ENCODE data around the gene PLPP1. TPM values are rescaled to one million over a fixed set of nuclear protein-coding genes. Genes with fewer than 3 reads are reported as not detected.

Gene PLPP1
- total and polyA plus RNA-seq, 2 of the 8 experiments (the other 6 are each of a cell fraction or from before 2014, with no cell fraction given): 43.7 to 91.3 TPM

DNA sequence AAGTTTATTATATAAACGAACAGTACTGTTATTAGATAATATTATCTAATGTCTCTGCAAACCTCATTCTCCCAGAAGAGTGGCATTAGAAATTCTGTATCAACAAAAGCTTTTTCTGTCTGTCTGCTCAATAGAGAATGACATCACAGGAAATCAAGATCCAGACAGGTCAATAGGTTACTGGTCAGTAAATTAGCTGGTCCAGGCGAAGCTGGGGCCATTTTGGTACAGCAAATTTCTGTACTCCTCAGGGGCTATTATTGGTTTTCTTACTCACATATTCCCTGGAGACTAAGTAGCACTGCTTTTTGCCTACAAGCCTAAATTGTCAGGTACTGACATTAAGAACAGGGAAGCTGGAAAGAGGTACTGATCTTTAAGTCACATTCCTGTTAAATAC is 80.5 kb downstream of the PLPP1 start:
- Histone ChIP-seq H4K91ac (replicated peaks; ENCODE audit: insufficient read length, low read length) (no peak overlapping the region), H3K4me3 (ENCODE audit: extremely low read depth in 1 of 4, insufficient read depth in 2 of 4, low read depth in 3 of 4, low read length in 4 of 4) (no peak overlapping the region), H2BK12ac (ENCODE audit: low read depth, low read length) (no peak overlapping the region), H3K27ac (ENCODE audit: low read depth, low read length) (no peak overlapping the region), H3K4ac (replicated peaks; ENCODE audit: insufficient read length, low read depth, low read length) (no peak overlapping the region), H3K23ac (ENCODE audit: insufficient read length) (no peak overlapping the region), H3K4me1 (replicated peaks in 1 of 4; ENCODE audit: control insufficient read depth in 3 of 4, insufficient read depth in 4 of 4, low read length in 3 of 4) (peaks cover 0 to 5% (median 2%) of the 10 kb centered on the region in 4 experiments; a peak in 5 of 7 replicates), H3K56ac (replicated peaks; ENCODE audit: insufficient read length, low read depth, low read length) (no peak overlapping the region), H3K18ac (ENCODE audit: extremely low read depth, low read length) (no peak overlapping the region), H3K9ac (replicated peaks in 1 of 4; ENCODE audit: extremely low read depth in 1 of 4, low read depth in 3 of 4, low read length in 3 of 4) (no peak overlapping the region), H3K79me1 (ENCODE audit: low read depth, low read length) (no peaks in the 10 kb centered on the region; the same call in 1 of the 2 replicates), H2AK5ac (ENCODE audit: low read depth, low read length) (no peak overlapping the region), H4K8ac (ENCODE audit: extremely low read depth, insufficient read depth, low read length) (no peak overlapping the region), H3K14ac (ENCODE audit: insufficient read length) (no peak overlapping the region), H4K20me1 (replicated peaks in 1 of 2; ENCODE audit: control insufficient read depth in 1 of 2, insufficient read depth in 2 of 2, low read length in 2 of 2) (no peaks in the 10 kb centered on the region), H2AFZ (ENCODE audit: low read length) (no peak overlapping the region), H4K5ac (ENCODE audit: insufficient read length, low read depth, low read length) (no peak overlapping the region), H3K27me3 (replicated peaks in 1 of 4; ENCODE audit: control insufficient read depth in 3 of 4, extremely low read depth in 1 of 4, insufficient read depth in 3 of 4, low read length in 3 of 4) (no peaks in the 10 kb centered on the region), H3K23me2 (ENCODE audit: low read depth, low read length) (no peaks in the 10 kb centered on the region; the same call in 1 of the 2 replicates), H3K79me2 (ENCODE audit: control insufficient read depth in 1 of 2, insufficient read depth in 2 of 2, low read length in 2 of 2) (peaks cover 0 to 76% of the 10 kb centered on the region in 2 experiments; a peak in 2 of 4 replicates), H2BK120ac (replicated peaks; ENCODE audit: low read depth, low read length) (no peak overlapping the region), H3K4me2 (ENCODE audit: insufficient read depth in 1 of 2, low read depth in 2 of 2, low read length in 2 of 2) (no peak overlapping the region), H2BK15ac (ENCODE audit: low read length) (no peak overlapping the region), H3K9me3 (ENCODE audit: insufficient read depth in 2 of 2, low read depth in 1 of 2, low read length in 1 of 2) (no peaks in the 10 kb centered on the region), H3K36me3 (ENCODE audit: control insufficient read depth in 2 of 4, insufficient read depth in 4 of 4, low read length in 3 of 4) (peaks cover 0 to 17% (median 0%) of the 10 kb centered on the region in 4 experiments; a peak in 2 of 8 replicates), H2BK20ac (ENCODE audit: low read length) (no peak overlapping the region), H2BK5ac (ENCODE audit: low read depth, low read length) (no peak overlapping the region)
- FAIRE-seq: no peak
- no peak for DNase-seq (ENCODE audit: low read depth in 1 of 2, low spot score in 2 of 2)
- 93% methylated on average over 2 of the region's 2 CpGs; no CpG with 5 or more reads in 1 of the 2 experiments for WGBS, 2 experiments (ENCODE audit: extremely low coverage in 1 of 2, insufficient coverage in 1 of 2, insufficient read length in 1 of 2, insufficient replicate concordance in 2 of 2, low coverage in 1 of 2, low lambda C conversion rate in 2 of 2, missing lambda C conversion rate in 1 of 2)
- POLR2A ChIA-PET (ENCODE audit: partially characterized antibody): interaction anchor here (1.2 kb wide), 1 partner anchor 12 kb away, joined by 3 read pairs; no protein-coding TSS in a partner anchor
- CTCF ChIA-PET (ENCODE audit: partially characterized antibody): interaction anchor here (0.9 to 1.5 kb wide), 2 partner anchors 22 to 238 kb away, joined by 3 to 5 read pairs; no protein-coding TSS in a partner anchor
- TF ChIP-seq KDM4A (IDR thresholded peaks at IDR 0.05; ENCODE audit: low read depth, low read length, severe bottlenecking): no peak
- no peak for TF ChIP-seq KDM5A (IDR thresholded peaks at IDR 0.05; ENCODE audit: low read length)
- no peak for TF ChIP-seq SP2 (IDR thresholded peaks at IDR 0.05; ENCODE audit: low read length)
- TF ChIP-seq CHD2 (IDR thresholded peaks at IDR 0.05; ENCODE audit: low read length): no peak
- no peak for TF ChIP-seq BACH1 (IDR thresholded peaks at IDR 0.05; ENCODE audit: low read length)
- TF ChIP-seq MAFK (IDR thresholded peaks at IDR 0.05; ENCODE audit: low read depth, low read length): no peak
- no peak for TF ChIP-seq SUZ12 (IDR thresholded peaks at IDR 0.05; ENCODE audit: low read length)
- TF ChIP-seq, protein P1, sequence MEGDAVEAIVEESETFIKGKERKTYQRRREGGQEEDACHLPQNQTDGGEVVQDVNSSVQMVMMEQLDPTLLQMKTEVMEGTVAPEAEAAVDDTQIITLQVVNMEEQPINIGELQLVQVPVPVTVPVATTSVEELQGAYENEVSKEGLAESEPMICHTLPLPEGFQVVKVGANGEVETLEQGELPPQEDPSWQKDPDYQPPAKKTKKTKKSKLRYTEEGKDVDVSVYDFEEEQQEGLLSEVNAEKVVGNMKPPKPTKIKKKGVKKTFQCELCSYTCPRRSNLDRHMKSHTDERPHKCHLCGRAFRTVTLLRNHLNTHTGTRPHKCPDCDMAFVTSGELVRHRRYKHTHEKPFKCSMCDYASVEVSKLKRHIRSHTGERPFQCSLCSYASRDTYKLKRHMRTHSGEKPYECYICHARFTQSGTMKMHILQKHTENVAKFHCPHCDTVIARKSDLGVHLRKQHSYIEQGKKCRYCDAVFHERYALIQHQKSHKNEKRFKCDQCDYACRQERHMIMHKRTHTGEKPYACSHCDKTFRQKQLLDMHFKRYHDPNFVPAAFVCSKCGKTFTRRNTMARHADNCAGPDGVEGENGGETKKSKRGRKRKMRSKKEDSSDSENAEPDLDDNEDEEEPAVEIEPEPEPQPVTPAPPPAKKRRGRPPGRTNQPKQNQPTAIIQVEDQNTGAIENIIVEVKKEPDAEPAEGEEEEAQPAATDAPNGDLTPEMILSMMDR (IDR thresholded peaks at IDR 0.05; ENCODE audit: control extremely low read depth in 1 of 3, insufficient read depth in 1 of 3, low read depth in 1 of 3, low read length in 3 of 3): no peak
- no peak for TF ChIP-seq TCF12 (IDR thresholded peaks at IDR 0.05; ENCODE audit: low read depth, low read length)
- no peak for TF ChIP-seq RAD21 (IDR thresholded peaks at IDR 0.05 in 1 of 2, conservative IDR thresholded peaks at IDR 0.05 in 1 of 2; ENCODE audit: low read depth in 2 of 2, low read length in 2 of 2)
- no peak for TF ChIP-seq TEAD4 (IDR thresholded peaks at IDR 0.05; ENCODE audit: low read depth, low read length)
- no peak for TF ChIP-seq RXRA (IDR thresholded peaks at IDR 0.05; ENCODE audit: insufficient read depth, low read depth, low read length)

Measured in H1 (cell line).